Gastrocnemius medialis (tissue), 4 donors: ENCODE measurements around the gene NUB1.

Experiments
- CTCF ChIP-seq, 5 experiments: fragments of 450-650 bp in 3 of 5; fragments of 200-600 bp in 2 of 5; sonication (generic) in 2 of 5; IDR thresholded peaks in 4 of 5; conservative IDR thresholded peaks in 1 of 5; 1 replicate in 4 of 5; 2 replicates in 1 of 5; pipeline ENCODE4 v1.5.1; 2016 to 2019; ENCODE audit warnings: antibody characterized with exemption in 5 of 5, mild to moderate bottlenecking in 3 of 5, moderate library complexity in 3 of 5
- POLR2A ChIP-seq, 2 donors: fragments of 450-650 bp; IDR thresholded peaks; one replicate each; pipeline ENCODE4 v1.6.1; 2017; ENCODE audit warnings: antibody characterized with exemption in 2 of 2, mild to moderate bottlenecking in 2 of 2, moderate library complexity in 2 of 2

GRCh38 chr7:151392002-151392401 is 50.4 kb downstream of the NUB1 start:
- no peak for TF ChIP-seq CTCF (IDR thresholded peaks at IDR 0.05 in 4 of 5, conservative IDR thresholded peaks at IDR 0.05 in 1 of 5)
- no peak for TF ChIP-seq POLR2A (IDR thresholded peaks at IDR 0.05)
